GM18507 (cell line): ENCODE data around the gene NUDT8.

Experiments used
- DNase-seq: peaks from one replicate; pipeline ENCODE4 v3.0.0; 2011; ENCODE audit warnings: low read depth; ENCODE audit not compliant: insufficient read length; ENCODE audit errors: extremely low spot score
- FAIRE-seq: peaks from 2 replicates; lab custom pipeline; 2011; peaks lifted over from hg19 to GRCh38; lab: Jason Lieb, UNC

NUDT8 gene, protein sequence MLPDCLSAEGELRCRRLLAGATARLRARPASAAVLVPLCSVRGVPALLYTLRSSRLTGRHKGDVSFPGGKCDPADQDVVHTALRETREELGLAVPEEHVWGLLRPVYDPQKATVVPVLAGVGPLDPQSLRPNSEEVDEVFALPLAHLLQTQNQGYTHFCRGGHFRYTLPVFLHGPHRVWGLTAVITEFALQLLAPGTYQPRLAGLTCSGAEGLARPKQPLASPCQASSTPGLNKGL

DNA sequence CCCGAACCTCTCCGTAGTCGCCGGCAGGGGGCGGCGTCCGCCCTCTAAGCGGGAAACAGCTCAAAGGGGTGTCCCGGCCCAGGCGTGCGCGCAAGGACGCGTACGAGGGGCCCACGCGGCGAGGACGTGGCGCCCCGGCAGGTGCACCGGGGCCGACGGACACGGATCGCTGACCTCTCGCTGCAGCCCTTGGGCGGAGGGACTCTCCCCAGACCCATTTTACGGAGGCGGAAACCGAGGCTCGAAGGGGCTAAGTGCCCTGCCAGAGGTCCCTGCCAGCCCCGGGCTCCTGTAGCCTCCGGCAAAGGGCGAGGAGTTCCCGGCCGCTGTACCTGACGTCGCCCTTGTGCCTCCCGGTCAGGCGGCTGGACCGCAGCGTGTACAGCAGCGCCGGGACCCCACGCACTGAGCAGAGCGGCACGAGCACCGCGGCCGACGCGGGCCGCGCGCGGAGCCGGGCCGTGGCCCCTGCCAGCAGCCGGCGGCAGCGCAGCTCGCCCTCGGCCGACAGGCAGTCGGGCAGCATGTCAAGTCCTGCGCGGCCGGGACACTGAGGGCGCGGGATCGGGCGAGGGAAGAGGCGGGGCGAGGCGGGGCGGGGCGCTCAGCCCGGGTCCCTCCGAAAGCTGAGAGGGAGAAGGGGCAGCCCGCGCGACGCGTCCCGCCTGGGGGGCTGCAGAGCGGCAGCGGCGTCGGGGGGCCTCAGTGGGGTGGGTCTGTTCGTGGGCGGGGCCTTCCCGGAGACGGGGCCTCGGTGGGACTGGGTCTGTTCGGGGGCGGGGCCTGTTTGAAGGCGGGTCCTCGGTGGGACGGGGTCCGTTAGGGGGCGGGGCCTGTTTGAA, at the start of gene NUDT8:
NUDT8 (minus strand) TSS at position 552 of the 842 bp plus-strand sequence; CDS start at position 526, 26 bp downstream.
- DNase-seq = no peak
- peak; percentile 67 for FAIRE-seq

DNA sequence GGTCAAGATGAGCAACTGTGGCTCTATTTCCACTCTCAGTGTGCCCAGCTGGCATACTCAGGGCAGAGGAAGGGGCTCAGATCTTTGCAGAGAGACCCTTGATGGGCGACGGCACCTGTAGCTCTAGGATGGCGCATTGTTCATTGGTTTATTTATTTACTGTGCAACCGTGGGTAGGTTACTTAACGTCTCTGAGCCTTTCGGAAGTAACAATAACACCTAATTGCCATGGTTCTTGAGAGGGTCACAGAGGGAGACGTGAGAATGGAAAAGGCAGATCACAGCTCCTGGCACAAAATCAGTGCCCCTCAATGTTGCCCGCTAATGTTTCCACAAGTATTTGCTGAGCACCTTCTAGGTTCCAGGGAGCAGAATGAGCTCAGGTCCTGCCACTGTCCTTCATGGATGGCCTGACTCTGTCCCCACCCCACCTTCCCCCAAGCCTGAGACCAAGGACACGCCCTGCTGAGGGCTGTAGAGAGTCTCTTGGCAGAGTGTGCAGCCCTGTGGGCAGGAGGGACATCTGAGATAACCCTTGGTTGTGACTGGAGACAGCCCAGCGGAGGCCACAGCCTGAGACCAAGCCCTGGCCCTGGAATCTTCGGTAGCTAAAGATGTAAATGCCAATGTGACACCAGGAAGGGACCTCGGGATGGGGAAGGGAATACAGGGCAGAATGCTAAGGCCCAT, 45.5 kb upstream of the NUDT8 start:
- DNase-seq (no peak), FAIRE-seq (no peak)

DNA sequence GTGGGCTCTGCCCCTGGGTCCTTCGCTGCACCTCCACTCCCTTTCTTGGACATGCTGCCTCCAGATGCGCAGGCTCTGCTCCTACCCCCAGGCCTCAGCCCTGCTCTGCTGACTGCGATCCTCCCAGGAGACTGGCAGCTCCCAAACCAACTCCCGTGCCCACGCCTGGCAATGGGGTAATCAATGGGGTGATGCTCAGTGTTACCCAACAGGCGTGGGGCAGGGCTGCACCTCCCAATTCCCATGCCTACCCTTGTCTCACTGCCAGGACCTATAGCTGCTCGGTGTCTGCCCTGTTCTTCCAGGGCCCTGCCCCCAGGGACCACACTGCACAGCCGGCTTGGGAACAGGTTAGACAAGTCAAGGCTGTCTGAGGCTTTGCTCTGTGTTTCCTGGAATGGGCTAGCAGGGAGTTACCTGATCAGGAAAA, 44.7 kb upstream of the NUDT8 start, which contains the start of gene ALDH3B2:
ALDH3B2 (minus strand) TSS at position 182 of the 430 bp plus-strand sequence. CDS start 7,688 bp downstream, outside the sequence.
- no peak for FAIRE-seq
- DNase-seq = no peak

DNA sequence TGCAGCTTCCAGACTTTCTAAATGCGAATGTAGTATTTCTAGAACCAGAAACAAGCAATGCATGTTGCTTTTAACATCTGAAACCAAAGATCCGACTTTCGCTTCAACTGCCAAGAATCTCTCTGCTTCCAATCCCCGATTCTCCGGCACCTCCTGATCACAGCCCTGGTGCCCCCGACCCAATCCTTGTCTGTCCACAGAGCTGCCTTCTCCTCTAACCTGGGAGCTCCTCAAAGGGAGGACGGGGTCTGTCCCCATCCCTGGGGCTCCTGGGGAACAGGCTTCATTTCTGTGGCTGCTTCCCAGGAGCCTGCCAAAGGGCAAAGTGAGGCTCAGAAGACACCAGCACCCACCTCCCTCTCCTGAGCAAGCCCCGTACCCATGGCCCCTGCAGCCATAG, 44.2 kb upstream of the NUDT8 start:
- FAIRE-seq = no peak
- no peak for DNase-seq

DNA sequence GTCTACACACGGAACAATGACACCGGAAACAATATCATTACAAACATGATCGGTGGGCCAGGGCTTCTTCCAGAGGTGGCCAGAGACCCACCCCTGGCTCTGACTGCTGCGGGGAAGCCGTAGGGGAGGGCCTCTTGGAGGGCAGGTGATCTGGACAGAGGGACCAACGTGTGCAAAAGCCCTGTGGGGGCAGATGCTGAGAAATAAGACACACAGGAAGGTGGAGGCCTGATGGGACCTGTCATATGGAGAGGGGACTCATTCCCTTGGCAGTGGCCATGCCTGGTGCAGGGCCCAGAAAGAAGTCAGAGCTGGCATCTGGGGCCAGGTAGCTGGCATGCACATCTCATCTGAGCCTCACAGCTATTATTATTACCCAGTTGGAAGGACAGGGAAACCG, 43.6 kb upstream of the NUDT8 start:
- no peak for DNase-seq
- FAIRE-seq = no peak

DNA sequence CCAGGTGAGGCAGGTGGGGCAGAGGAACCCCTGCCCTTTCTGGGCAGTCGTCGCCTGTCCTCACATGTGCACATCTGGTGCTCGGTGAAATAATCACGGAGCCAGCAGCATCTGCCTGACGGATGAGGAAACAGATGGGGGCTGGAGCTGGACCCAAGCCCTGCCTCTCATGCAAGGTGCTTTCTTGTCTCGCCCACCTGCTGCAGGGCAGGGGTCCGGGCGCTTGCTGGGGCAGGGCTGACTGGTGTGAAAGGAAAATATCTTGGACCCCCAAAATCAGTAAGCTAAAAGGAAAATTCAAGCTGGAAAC, 41.4 kb upstream of the NUDT8 start:
- no peak for FAIRE-seq
- no peak for DNase-seq

DNA sequence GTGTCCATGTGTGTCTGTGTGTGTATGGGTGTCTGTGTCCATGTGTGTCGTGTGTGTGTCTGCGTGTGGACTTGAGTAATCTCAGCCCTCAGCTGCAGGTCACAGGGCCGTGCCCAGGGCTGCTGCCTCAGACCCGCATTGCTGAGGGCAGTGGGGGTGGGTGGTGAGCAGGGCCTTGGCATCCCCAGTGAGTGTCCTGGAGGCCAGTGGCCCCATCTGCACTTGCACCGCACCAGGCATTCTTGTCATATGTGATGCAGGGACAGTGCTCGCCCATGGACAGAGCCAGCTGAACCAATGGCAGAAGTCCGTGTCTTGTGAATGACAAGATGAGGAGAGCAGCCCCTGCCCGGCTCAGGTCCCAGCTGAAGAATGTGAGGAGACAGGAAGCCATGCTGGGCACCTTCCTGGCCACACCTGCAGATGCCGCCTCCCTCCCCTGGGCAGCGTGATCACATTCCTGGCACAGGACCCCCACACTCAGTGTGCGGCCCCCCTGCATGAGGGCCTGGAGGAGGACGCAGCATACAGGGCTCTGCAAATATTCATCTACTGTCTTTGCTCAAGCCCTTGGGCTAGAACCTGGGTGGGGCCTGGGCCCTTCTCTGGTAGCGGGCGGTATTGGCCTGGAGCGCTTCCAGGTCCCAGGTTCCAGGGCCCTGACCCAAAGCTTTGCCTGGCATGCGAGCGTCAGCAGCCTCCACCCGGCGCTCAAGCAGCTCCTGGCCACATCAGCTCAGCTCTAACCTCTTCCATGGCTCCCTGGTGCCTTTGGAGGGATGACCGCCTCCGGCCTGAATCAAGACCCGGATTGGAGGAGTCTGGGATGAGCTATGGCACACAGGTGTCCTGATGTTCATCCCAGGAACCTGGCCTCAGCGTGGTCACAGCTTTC, 40.8 kb upstream of the NUDT8 start:
- no peak for DNase-seq
- FAIRE-seq = no peak

DNA sequence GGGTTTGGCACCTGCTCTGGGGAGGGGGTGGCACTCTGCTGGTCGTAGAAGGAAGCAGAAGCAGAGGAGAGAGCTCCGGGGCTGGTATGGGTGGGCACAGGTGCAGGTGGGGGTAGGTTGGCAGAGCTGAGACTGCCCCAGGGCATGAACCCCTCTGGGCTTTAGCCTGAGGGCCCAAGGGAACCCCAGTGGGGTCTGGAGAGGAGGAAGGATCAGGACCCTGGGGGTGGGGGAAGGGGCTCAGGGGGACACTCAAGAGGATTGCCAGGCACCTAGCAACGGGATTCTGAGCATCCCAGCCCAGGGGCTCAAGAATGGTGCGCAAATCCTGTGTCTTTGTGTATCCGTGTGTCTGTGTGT, 38.4 kb upstream of the NUDT8 start:
- no peak for FAIRE-seq

DNA sequence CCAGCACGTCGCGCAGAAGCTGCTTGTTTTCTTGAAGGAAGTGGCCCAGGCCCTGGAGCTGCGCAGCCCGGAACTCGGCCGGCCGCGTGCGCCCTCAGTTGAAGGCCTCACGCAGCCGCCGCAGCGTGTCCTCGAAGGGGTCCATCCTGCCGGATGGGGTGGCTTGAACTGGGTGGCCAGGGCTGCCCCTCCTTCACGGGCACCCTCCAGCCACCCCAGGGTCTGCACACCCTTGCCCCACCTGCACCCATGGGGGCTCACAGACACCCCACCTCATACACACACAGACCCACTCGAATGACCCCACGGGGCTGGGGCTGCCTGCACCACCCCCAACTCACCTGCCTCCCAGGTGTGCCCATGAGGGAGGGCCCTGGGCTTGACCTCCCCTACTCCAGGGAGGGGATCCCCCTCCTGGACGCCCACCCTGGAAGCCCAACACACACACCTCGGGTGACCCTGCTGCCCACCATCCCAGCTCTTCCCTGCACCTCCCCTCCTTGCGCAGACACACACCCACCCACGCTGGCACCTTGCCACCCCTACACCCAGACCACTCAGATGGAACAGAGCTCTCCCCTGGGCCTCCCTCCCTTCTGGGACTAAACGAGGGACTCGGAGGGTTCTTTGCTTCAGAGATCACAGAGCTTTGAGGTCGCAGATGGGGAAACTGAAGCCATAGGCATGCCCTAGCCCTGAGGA, 37.9 kb upstream of the NUDT8 start:
- DNase-seq (no peak), FAIRE-seq (peak; percentile 51)

More for the DNA sequence above, 38.4 kb upstream of the NUDT8 start:
- DNase-seq = no peak

DNA sequence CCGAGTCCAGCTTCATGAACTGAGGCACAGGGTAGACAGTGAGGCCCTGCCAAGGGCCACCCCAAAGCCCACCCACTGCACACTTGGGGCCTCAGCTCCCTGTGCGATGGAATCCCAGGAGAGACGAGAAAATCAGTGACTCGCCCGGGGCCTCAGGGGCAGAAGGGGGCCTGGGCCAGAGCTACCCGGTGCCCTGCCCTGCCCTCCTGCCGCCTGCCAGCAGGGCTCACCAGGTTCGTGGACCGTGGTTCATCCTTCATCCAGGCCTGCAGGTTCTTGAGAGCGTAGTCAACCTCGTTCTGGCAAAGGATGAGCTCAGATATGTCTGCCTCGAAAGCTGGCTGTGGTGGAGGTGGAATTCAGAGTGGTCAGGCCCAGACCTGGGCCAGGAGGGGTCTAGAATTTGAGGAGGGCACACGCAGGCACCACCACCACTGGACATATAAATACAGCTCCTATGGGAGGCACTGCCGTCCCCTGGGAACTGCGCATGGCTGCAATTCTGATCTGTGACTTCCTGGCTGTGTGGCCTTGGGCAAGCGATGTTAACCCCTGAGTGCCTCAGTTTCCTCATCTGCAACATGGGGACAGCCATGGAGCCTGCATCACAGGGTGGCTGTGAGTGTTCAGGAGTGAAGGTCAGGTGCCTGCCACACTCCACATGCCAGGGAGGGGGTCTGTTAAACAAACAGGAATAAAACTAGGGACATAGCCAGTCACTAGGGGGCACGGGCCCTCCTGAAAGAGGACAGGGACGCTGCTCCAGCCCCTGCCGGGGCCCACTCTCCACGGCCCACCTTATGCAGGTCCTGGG, 37.1 kb upstream of the NUDT8 start:
- no peak for FAIRE-seq
- DNase-seq = no peak

DNA sequence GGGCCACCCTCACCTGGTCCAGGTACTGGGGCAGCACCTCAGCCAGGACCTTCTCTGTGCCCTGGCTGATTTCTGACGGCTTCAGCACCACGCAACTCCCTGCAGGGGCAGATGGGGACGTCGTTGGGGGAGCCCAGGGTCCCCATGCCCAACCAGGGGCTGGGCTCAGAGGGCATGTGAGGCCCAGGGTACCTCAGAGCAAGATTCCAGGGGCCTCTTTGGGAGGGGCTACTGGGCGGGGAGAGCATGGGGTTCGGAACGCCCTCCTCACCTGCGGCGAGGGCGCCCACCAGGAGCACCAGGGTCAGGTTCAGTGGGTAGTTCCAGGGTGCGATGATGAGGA, 36.5 kb upstream of the NUDT8 start:
- DNase-seq (no peak), FAIRE-seq (no peak)

DNA sequence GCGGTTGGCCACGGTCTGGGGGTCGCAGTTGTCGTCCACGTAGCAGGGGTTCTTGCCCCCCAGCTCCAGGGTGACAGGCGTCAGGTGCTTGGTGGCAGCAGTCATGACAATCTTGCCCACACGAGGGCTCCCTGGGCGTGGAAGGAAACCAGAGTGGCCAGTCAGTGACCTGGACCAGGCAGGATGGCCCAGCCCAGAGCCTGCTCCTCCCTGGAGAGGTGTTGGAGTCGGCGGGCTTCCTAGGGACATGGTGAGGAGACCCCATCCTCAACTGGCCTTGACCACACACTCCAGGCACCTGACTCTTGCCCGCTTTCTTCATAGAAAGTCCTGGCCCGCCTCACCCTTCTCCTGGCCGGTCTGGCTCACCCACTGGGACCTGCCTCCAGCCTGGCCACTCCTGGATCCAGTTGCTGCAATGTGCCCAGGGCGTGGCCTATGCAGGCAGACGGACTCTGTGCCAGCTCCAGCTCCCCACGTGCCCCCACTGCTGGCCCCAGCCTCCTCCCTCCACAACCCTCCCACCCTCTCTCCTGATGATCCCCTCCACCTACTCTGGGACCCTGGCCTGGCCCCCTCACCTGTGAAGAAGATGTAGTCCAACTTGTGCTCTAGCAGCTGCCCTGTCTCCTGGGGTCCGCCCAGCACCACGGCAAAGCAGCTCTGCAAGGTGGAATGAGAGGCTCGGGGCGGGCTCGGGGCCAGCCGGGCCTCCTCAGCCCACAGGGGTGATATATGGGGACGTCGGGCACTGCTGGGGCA, 36.0 kb upstream of the NUDT8 start:
- DNase-seq (no peak), FAIRE-seq (no peak)

DNA sequence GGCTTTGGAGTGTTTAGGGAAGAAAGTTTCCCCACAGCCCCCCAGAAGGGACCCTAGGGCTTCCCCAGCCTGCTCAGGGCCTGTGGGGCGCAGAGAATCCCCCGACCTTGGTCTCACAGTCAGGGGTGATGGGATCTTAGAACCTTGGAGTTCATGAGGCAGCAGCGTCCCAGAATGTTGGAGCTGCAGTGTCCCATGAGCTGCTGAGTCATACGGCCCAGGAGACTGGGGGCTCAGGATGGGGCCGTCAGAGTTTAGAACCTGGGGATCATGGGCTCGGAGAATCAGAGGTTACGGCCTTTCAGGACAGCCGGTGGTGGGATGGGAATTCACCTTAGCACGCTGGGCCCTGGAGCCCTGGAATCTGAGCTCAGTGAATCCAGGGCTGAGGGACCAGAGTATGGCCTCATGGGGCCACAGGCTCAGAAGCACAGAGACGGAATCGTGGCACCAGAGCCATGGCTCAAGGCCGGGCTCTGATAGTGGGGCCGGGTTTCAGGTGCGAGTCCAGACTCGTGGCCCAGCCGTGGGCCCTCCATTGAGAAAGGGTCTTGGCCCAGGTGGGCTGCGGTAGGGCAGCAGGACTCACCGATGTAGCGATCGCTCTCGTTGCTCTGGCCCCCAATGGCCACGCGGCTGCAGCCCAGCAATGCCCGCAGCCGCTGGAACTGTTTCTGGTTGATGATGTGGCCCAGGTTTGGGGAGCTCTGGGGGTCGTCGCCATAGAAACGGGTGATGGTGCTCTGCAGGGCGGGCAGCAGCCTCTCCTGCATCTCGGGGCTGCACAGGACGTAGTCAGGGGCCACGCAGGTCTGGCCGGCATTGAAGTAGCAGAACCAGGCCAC, 35.2 kb upstream of the NUDT8 start:
- no peak for FAIRE-seq
- DNase-seq = no peak

DNA sequence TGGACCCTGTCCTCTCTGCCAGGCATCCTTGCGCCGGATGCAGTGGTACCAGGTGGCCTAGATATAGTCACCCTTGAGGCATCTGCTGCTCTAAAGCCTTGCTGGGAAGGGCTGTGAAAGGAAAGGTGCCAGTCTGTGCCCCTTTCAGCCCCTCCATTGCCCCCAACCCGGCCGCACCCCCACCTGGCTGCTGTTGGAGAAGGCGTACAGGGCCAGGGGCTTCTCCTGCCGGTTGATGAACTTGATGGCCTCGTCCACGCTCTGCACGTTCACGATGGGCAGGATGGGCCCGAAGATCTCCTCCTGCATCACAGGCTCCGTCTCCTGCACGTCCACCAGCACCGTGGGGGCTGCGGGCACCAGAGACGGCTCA, 34.5 kb upstream of the NUDT8 start:
- DNase-seq (no peak), FAIRE-seq (no peak)

DNA sequence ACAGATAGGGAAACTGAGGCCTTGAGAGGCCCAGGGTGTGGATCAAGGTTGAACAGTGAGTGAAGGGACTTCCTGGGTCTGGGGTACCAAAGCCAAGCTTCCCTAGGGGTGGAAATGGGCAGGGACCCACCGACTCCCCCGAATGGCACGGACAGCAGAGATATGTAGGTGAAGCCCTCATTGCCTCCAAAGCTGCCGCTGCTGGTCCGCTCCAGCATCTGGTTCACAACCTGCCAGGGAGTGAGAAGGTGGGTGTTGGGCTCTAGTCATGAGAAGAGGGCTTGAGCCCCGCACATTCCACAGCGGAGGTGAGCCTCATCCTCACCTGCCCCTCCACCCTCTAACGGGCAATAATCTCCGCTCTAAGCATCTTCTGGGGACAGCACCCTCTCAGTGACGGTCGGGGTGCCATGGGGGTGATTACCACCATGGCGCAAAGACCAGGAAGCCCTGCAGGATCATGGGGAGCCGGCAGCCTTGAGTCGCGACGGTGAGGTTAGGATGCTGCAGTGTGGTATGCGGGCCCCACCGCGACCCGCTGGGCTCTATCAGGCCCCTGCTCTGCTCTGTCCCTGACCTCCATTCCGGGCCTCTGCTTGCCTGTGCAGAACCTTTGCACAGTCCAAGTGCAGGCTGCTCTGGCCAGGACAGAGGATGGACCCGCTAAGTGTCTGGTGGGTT, 33.9 kb upstream of the NUDT8 start:
- no peak for DNase-seq
- no peak for FAIRE-seq

DNA sequence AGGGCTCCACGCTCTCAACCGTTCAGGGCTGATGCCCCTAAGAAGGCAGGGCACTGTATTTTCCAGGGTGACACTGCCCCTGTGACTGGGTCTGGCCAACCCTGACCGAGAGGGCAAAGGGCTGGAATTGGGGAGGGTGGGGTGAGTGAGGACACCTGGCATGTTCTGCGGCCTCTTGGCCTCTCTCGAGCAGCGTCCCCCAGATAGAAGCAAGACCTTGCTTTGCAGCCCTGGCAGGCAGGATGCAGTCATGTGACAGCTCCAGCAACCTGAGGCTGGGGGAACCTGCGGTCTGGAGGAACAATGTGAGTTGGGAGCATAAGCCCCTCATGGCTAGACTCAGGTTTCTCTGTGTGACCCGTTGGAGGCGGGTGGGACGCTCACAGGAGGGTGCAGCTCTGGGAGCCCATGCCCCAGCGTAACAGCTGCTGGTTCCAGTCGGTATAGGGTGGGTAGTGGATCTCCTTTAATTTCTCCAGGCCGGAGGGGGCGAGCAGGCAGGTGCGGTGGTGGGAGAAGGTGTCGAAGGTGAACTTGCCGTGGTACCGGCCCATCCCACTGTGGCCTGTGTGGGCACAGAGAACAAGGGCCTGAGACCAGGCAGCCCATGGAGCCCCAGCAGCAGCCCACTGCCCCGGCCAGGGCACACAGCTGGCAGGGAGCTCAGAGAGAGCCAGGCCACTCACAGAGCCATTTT, 33.2 kb upstream of the NUDT8 start:
- FAIRE-seq (no peak), DNase-seq (no peak)
